ENCODE data around the gene CNR2.

DNA sequence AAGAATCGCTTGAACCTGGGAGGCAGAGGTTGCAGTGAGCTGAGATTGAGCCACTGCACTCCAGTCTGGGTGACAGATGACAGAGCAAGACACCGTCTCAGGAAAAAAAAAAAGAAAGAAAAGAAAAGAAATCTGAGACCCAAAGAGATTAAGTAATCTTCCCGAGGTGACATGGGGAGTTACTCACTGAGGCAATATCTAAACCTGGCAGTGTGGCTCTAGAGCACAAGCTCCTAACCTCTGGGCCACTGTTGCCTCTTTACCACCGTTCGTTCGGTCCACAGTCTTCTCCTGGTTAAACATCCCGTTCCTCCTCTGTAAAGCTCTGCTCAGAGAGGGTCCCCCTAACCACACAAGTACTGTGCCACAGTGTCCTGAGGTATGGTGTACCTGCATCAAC, 89.4 kb downstream of the CNR2 start:
- TF ChIP-seq POLR2A (IDR thresholded peaks at IDR 0.05; ENCODE audit: low read length) (no peak), CHD2 (IDR thresholded peaks at IDR 0.05; ENCODE audit: low read length, partially characterized antibody) (no peak), SMC3 (IDR thresholded peaks at IDR 0.05) (no peak), CHD4 (IDR thresholded peaks at IDR 0.05; ENCODE audit: borderline replicate concordance) (no peak), MYC (IDR thresholded peaks at IDR 0.05; ENCODE audit: borderline replicate concordance, low read length) (no peak), ZFP36 (IDR thresholded peaks at IDR 0.05; ENCODE audit: borderline replicate concordance, partially characterized antibody) (no peak), NR3C1 (IDR thresholded peaks at IDR 0.05) (no peak), KDM5A (IDR thresholded peaks at IDR 0.05) (no peak), CBX8 (IDR thresholded peaks at IDR 0.05) (no peak)
- TF ChIP-seq, protein P1, sequence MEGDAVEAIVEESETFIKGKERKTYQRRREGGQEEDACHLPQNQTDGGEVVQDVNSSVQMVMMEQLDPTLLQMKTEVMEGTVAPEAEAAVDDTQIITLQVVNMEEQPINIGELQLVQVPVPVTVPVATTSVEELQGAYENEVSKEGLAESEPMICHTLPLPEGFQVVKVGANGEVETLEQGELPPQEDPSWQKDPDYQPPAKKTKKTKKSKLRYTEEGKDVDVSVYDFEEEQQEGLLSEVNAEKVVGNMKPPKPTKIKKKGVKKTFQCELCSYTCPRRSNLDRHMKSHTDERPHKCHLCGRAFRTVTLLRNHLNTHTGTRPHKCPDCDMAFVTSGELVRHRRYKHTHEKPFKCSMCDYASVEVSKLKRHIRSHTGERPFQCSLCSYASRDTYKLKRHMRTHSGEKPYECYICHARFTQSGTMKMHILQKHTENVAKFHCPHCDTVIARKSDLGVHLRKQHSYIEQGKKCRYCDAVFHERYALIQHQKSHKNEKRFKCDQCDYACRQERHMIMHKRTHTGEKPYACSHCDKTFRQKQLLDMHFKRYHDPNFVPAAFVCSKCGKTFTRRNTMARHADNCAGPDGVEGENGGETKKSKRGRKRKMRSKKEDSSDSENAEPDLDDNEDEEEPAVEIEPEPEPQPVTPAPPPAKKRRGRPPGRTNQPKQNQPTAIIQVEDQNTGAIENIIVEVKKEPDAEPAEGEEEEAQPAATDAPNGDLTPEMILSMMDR (IDR thresholded peaks at IDR 0.05) = no peak
- TF ChIP-seq, protein P2, sequence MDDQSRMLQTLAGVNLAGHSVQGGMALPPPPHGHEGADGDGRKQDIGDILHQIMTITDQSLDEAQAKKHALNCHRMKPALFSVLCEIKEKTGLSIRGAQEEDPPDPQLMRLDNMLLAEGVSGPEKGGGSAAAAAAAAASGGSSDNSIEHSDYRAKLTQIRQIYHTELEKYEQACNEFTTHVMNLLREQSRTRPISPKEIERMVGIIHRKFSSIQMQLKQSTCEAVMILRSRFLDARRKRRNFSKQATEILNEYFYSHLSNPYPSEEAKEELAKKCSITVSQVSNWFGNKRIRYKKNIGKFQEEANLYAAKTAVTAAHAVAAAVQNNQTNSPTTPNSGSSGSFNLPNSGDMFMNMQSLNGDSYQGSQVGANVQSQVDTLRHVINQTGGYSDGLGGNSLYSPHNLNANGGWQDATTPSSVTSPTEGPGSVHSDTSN (IDR thresholded peaks at IDR 0.05) = no peak
- TF ChIP-seq, protein P3, sequence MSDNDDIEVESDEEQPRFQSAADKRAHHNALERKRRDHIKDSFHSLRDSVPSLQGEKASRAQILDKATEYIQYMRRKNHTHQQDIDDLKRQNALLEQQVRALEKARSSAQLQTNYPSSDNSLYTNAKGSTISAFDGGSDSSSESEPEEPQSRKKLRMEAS (IDR thresholded peaks at IDR 0.05) = no peak

Data from A549 (cell line).